ENCODE data around the gene ZNF14.
"Not testable (repeated sequence)": the region's sequence is repeated elsewhere in the genome, so short reads cannot be mapped to it uniquely, and the experiment has no call there.

The ZNF14 gene

GRCh38 chr19:19687090-19687489, 45.8 kb downstream of the ZNF14 start:
- no peak for DNase-seq

- DNase-seq: no peak
Observed at GRCh38 chr19:19686580-19686979, 46.3 kb downstream of the ZNF14 start.

- not testable (repeated sequence) for DNase-seq
Observed at GRCh38 chr19:19686119-19686518, 46.8 kb downstream of the ZNF14 start.

DNA sequence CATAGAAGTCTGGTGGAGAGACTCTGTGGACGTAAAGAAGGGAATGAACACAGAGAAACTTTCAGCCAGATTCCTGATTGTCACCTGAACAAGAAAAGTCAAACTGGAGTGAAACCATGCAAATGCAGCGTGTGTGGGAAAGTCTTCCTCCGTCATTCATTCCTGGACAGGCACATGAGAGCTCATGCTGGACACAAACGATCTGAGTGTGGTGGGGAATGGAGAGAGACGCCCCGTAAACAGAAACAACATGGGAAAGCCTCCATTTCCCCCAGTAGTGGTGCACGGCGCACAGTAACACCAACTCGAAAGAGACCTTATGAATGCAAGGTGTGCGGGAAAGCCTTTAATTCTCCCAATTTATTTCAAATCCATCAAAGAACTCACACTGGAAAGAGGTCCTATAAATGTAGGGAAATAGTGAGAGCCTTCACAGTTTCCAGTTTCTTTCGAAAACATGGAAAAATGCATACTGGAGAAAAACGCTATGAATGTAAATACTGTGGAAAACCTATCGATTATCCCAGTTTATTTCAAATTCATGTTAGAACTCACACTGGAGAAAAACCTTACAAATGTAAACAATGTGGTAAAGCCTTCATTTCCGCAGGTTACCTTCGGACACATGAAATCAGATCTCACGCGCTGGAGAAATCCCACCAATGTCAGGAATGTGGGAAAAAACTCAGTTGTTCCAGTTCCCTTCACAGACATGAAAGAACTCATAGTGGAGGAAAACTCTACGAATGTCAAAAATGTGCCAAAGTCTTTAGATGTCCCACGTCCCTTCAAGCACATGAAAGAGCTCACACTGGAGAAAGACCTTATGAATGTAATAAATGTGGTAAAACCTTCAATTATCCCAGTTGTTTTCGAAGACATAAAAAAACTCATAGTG, 53.5 kb downstream of the ZNF14 start:
- DNase-seq: no peak

GRCh38 chr19:19677579-19677978, 55.3 kb downstream of the ZNF14 start:
- no peak for DNase-seq

DNA sequence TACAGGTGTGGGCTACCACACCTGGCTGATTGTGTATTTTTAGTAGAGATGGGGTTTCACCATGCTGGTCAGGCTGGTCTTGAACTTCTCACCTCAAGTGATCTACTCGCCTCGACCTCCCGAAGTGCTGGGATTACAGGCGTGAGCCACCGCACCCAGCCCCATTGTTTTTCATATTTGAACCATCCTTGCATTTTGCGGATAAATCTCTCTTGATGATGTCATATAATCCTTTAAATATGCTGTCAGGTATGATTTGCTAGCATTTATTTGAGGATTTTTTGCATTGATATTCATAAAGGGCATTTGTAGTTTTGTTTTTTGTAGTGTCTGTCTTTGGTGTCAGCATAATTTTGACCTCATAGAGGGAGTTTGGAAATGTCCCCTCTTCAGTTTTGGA, 58.6 kb downstream of the ZNF14 start:
- DNase-seq: no peak

DNA sequence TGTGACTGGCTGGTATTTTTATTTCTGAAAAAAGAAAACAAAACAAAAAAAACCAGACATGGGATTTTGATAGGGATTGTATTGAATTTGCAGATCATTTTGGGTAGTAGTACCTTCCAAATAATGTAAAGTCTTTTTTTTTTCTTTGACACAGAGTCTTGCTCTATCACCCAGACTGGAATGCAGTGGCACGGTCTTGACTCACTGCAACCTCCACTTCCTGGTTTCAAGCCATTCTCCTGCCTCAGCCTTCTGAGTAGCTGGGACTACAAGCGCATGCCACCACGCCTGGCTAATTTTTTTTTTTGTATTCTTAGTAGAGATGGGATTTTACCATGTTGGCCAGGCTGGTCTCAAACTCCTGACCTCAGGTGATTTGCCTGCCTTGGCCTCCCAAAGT, 60.1 kb downstream of the ZNF14 start:
- DNase-seq: no peak

DNA sequence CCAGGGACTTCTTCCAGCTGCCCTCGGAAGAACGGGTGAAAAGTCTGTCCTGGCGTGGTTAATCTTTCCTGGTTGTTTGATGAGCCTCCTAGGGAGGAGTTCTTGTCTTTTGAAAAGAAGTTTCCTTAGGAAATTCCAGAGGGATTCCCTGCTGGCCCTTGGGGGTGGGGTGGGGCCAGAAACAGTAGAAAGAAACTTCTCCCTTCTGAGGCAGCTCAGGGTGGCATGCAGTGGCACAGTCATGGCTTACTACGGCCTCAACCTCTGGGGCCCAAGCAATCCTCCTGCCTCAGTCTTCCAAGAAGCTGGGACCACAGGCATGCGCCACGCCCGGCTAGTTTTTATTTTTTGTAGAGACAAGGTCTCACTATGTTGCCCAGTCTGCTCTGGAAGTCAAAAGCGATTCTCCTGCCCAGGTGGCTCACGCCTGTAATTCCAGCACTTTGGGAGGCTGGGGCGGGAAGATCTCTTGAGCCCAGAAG, 62.8 kb downstream of the ZNF14 start:
- DNase-seq: no peak

DNA sequence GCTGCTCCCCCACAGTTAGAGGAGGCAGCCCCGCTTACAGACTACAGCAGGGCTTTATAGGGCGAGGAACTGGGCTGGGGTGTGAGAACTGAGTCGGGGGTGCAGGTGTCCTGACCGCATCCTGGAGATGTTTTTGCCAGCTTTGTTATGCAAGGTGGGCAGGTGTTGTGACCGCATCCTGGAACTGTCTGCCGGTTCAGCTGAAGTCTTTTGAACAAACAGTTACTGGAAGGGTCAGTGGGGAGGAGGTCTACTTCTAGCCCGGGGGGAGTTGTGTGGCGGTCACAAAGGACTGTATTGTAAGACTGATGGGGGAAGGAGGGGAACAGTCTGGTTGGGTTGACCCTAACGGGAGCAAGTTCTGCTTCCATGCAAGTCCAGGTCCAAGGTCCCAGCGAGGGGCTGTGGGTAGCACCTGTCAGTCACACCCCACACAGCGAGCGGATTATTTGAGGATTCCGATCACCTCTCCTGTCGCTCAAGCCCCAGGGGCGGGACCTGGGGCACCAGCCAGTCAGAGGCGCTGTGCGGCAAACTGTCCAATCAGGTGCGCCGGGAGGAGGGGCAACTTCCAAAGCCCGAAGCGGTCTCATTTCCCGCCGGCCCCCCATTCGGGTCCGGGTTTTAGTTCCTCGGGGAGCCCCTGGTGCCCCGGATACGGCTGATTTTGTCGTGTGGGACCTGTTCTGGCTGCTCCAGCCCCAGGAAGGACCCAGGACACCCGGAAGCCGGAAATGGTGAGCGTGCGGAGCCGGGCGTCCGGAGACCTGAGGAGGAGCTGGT, 64.5 kb downstream of the ZNF14 start, which contains the start of gene ZNF101:
TSS of gene ZNF101 (plus strand) at position 610 of the 783 bp plus-strand sequence. CDS start at position 735, 125 bp downstream.
- peak; percentile 95 to 97 for DNase-seq

- DNase-seq: not testable (repeated sequence)
Observed at GRCh38 chr19:19665420-19665948, 67.4 kb downstream of the ZNF14 start.

GRCh38 chr19:19663256-19664120, 69.4 kb downstream of the ZNF14 start, which contains the start of gene ATP13A1:
TSS of gene ATP13A1 (minus strand) at chr19:19663676. CDS start at chr19:19663666, 10 bp downstream.
- DNase-seq: peak; percentile 97 to 99

DNA sequence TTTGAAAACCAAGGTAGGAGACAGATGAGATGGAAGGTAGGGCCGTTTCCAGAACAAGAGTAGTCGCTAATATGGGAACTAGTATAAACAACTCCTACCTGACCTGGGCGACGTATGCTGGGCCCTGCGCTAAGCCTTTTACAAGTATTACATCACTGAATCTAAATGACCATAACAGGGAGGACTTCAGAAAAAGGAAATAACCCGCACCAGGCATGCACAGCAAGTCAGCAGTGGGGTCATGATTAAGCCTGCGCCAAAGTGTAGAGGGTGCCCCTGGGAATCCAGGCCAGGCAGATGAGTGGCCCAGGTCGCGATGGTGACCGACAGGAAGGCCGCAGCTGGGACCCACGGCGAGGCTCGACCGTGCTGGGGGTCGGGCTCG, 70.0 kb downstream of the ZNF14 start:
- peak; percentile 29 to 46 for DNase-seq

- no peak for DNase-seq
Observed at GRCh38 chr19:19662344-19662743, 70.6 kb downstream of the ZNF14 start.

DNA sequence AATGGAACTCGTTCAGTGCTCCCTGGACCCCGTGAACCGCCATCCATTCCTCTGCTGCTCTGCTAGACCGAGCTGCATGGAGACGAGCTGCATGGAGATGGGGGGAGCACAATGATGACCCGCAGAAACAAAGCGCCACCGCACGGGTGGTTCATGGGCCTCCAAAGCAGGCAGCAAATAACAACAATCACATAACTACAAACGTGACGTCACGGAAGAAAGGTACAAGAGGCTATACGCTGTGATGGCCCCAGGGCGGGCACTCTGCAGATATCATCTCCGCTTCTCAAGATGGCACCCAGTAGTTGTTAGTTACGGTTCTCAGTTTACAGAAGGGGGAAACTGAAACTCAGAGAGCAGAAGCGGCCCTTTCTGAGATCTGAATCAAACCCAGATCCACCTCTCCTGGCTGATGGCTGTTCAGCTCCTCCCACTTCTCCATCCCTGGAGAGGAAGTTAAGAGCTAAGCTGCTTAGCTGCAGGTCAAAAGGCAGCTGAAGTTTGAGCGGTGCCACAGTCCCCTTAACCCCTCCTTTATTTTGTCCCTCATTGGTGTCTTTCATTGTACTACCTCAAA, 71.1 kb downstream of the ZNF14 start:
- peak; percentile 74 to 76 for DNase-seq

- no peak for DNase-seq
Observed at GRCh38 chr19:19661141-19661674, 71.7 kb downstream of the ZNF14 start.

Data from inflammatory macrophage (primary cell).